Occipital lobe (tissue), 2 donors: Measurements from ENCODE around the gene MCTP1. TPM values are rescaled to one million over a fixed set of nuclear protein-coding genes. Genes with fewer than 3 reads are reported as not detected.
"Not testable (repeated sequence)": the region's sequence is repeated elsewhere in the genome, so short reads cannot be mapped to it uniquely, and the experiment has no call there.

Experiments used
- DNase-seq: peaks from one replicate; lab custom pipeline; 2025; lab: John Stamatoyannopoulos, UW
- total RNA-seq: library from RNA; depleted of rRNA; stranded (reverse); fragments of >200 nt; gene quantifications from one replicate; pipeline ENCODE4 v1.2.3, GENCODE V29; 2014

Gene MCTP1
- total RNA-seq, 1 donor from 2014 or later = 147 TPM

GRCh38 chr5:95252801-95253200, 32.1 kb downstream of the MCTP1 start:
- no peak for DNase-seq

- no peak for DNase-seq
Observed at GRCh38 chr5:95251185-95251584, 33.7 kb downstream of the MCTP1 start.

GRCh38 chr5:95244479-95244878, 40.4 kb downstream of the MCTP1 start:
- no peak for DNase-seq

GRCh38 chr5:95241635-95242034, 43.3 kb downstream of the MCTP1 start:
- DNase-seq = no peak

- no peak for DNase-seq
Observed at GRCh38 chr5:95241161-95241560, 43.7 kb downstream of the MCTP1 start.

- no peak for DNase-seq
Observed at GRCh38 chr5:95238560-95239325, 46.2 kb downstream of the MCTP1 start.

- DNase-seq = no peak
Observed at GRCh38 chr5:95237324-95237723, 47.6 kb downstream of the MCTP1 start.

GRCh38 chr5:95235439-95235982, 49.4 kb downstream of the MCTP1 start:
- no peak for DNase-seq

- no peak for DNase-seq
Observed at GRCh38 chr5:95229646-95230045, 55.2 kb downstream of the MCTP1 start.

GRCh38 chr5:95224701-95225459, 60.0 kb downstream of the MCTP1 start:
- no peak for DNase-seq

- no peak for DNase-seq
Observed at GRCh38 chr5:95223566-95224258, 61.2 kb downstream of the MCTP1 start.

GRCh38 chr5:95222836-95223235, 62.1 kb downstream of the MCTP1 start:
- no peak for DNase-seq

GRCh38 chr5:95221234-95221633, 63.7 kb downstream of the MCTP1 start:
- DNase-seq = no peak

- no peak for DNase-seq
Observed at GRCh38 chr5:95220381-95220780, 64.5 kb downstream of the MCTP1 start.

- no peak for DNase-seq
Observed at GRCh38 chr5:95219411-95219810, 65.5 kb downstream of the MCTP1 start.

- DNase-seq = no peak
Observed at GRCh38 chr5:95217881-95218280, 67.0 kb downstream of the MCTP1 start.

GRCh38 chr5:95217351-95217750, 67.5 kb downstream of the MCTP1 start:
- no peak for DNase-seq

GRCh38 chr5:95216136-95216955, 68.5 kb downstream of the MCTP1 start:
- DNase-seq = no peak

- DNase-seq = not testable (repeated sequence)
Observed at GRCh38 chr5:95207811-95208210, 77.1 kb downstream of the MCTP1 start.

- DNase-seq = no peak
Observed at GRCh38 chr5:95194856-95195255, 90.0 kb downstream of the MCTP1 start.

GRCh38 chr5:95191330-95191729, 93.6 kb downstream of the MCTP1 start:
- no peak for DNase-seq
